ENCODE results near the gene TDRD10. TPM values are rescaled to one million over a fixed set of nuclear protein-coding genes. Genes with fewer than 3 reads are reported as not detected.
A peak's percentile ranks its signal among the peaks of the same experiment; 100 is the strongest.

Gene TDRD10
- total and polyA plus RNA-seq, 2 donors (not counting 1 experiment from before 2014, with no cell fraction given) = 0.06 TPM; not detected in 1

- H3K27ac ChIP-seq (ENCODE audit: low read length in 2 of 2) = no peak overlapping the region
- no peak overlapping the region for H3K4me2 ChIP-seq (replicated peaks; ENCODE audit: low read depth, low read length, poor library complexity, severe bottlenecking)
- H3K9ac ChIP-seq (ENCODE audit: low read length) = no peak overlapping the region
- no peaks in the 10 kb centered on the region for H4K20me1 ChIP-seq (ENCODE audit: control insufficient read depth, insufficient read depth, low read length, poor library complexity, severe bottlenecking)
- no peak overlapping the region for H3K4me3 ChIP-seq (ENCODE audit: control extremely low read depth in 1 of 5, extremely low read depth in 1 of 5, insufficient read depth in 1 of 5, low read depth in 2 of 5, low read length in 4 of 5)
- H3K9me3 ChIP-seq (ENCODE audit: control extremely low read depth in 1 of 3, control insufficient read depth in 2 of 3, insufficient read depth in 1 of 3, low read length in 2 of 3) = no peaks in the 10 kb centered on the region
- POLR2A ChIA-PET = no interaction called here
- H3K27me3 Mint-ChIP-seq = peaks cover 4% of the 10 kb centered on the region
- DNase-seq (peak; percentile 82), ATAC-seq (ENCODE audit: low read depth) (peak; percentile 89)
- no peaks in the 10 kb centered on the region for H3K27me3 ChIP-seq (replicated peaks in 1 of 4; ENCODE audit: control extremely low read depth in 1 of 4, control insufficient read depth in 3 of 4, insufficient read depth in 4 of 4, low read length in 3 of 4)
- H3K9me3 Mint-ChIP-seq (ENCODE audit: insufficient read depth) = no peaks in the 10 kb centered on the region
- intact Hi-C loops (cut with micrococcal nuclease) = loop anchor here (1.0 to 2.0 kb wide), 3 partner anchors 75 to 398 kb away; partner anchors contain the start of gene IL6R
- no peak overlapping the region for H3K27ac Mint-ChIP-seq
- H3K4me1 ChIP-seq (ENCODE audit: control insufficient read depth in 2 of 2, insufficient read depth in 2 of 2, low read length in 2 of 2) = no peaks in the 10 kb centered on the region
- H2AFZ ChIP-seq (ENCODE audit: insufficient read depth, low read depth, low read length, poor library complexity, severe bottlenecking) = no peak overlapping the region
- H3K4me3 Mint-ChIP-seq = no peak overlapping the region
- peak; percentile 99 for TF ChIP-seq CTCF (IDR thresholded peaks at IDR 0.05)
- TF ChIP-seq EZH2 (IDR thresholded peaks at IDR 0.05; ENCODE audit: borderline replicate concordance, insufficient read depth, low read depth, low read length, poor library complexity, severe bottlenecking) = no peak
- peaks cover 2% of the 10 kb centered on the region for H3K4me1 Mint-ChIP-seq
- CTCF ChIA-PET = interaction anchor here (0.6 to 7.1 kb wide), 35 partner anchors 8 to 605 kb away, joined by 3 to 188 read pairs (median 7); partner anchors contain the start of genes CHRNB2, PMVK and UBE2Q1
- H3K36me3 ChIP-seq (replicated peaks in 1 of 2; ENCODE audit: control extremely low read depth in 1 of 2, control insufficient read depth in 1 of 2, extremely low read depth in 1 of 2, insufficient read depth in 2 of 2, low read length in 1 of 2) = no peaks in the 10 kb centered on the region
- 64% methylated on average over 6 of the region's 9 CpGs for WGBS (ENCODE audit: insufficient coverage)
- no peaks in the 10 kb centered on the region for H3K79me2 ChIP-seq (ENCODE audit: control insufficient read depth, insufficient read depth, low read length)
Observed at GRCh38 chr1:154479764-154480421, 22.1 kb upstream of the TDRD10 start.

- ChIA-PET CTCF (interaction anchor here (0.6 to 7.1 kb wide), 25 partner anchors 10 to 604 kb away, joined by 3 to 188 read pairs (median 6); partner anchors contain the start of genes PMVK and UBE2Q1), POLR2A (no interaction called here)
- H3K27ac ChIP-seq (ENCODE audit: low read length in 2 of 2) = no peak overlapping the region
- no peak overlapping the region for H2AFZ ChIP-seq (ENCODE audit: insufficient read depth, low read depth, low read length, poor library complexity, severe bottlenecking)
- WGBS (ENCODE audit: insufficient coverage) = no CpG with 5 or more reads among the region's 1 CpG
- no peaks in the 10 kb centered on the region for H3K9me3 ChIP-seq (ENCODE audit: control extremely low read depth in 1 of 3, control insufficient read depth in 2 of 3, insufficient read depth in 1 of 3, low read length in 2 of 3)
- no peak overlapping the region for H3K4me2 ChIP-seq (replicated peaks; ENCODE audit: low read depth, low read length, poor library complexity, severe bottlenecking)
- DNase-seq (no peak), ATAC-seq (ENCODE audit: low read depth) (no peak)
- no peak overlapping the region for H3K9ac ChIP-seq (ENCODE audit: low read length)
- no peaks in the 10 kb centered on the region for H3K79me2 ChIP-seq (ENCODE audit: control insufficient read depth, insufficient read depth, low read length)
- intact Hi-C loops (cut with micrococcal nuclease) = no loop called here
- Mint-ChIP-seq H3K4me1 (peaks cover 2% of the 10 kb centered on the region), H3K27ac (no peak overlapping the region), H3K9me3 (ENCODE audit: insufficient read depth) (no peaks in the 10 kb centered on the region), H3K4me3 (no peak overlapping the region), H3K27me3 (peaks cover 4% of the 10 kb centered on the region)
- H3K4me3 ChIP-seq (ENCODE audit: control extremely low read depth in 1 of 5, extremely low read depth in 1 of 5, insufficient read depth in 1 of 5, low read depth in 2 of 5, low read length in 4 of 5) = no peak overlapping the region
- H4K20me1 ChIP-seq (ENCODE audit: control insufficient read depth, insufficient read depth, low read length, poor library complexity, severe bottlenecking) = no peaks in the 10 kb centered on the region
- H3K36me3 ChIP-seq (replicated peaks in 1 of 2; ENCODE audit: control extremely low read depth in 1 of 2, control insufficient read depth in 1 of 2, extremely low read depth in 1 of 2, insufficient read depth in 2 of 2, low read length in 1 of 2) = no peaks in the 10 kb centered on the region
- H3K4me1 ChIP-seq (ENCODE audit: control insufficient read depth in 2 of 2, insufficient read depth in 2 of 2, low read length in 2 of 2) = no peaks in the 10 kb centered on the region
- no peaks in the 10 kb centered on the region for H3K27me3 ChIP-seq (replicated peaks in 1 of 4; ENCODE audit: control extremely low read depth in 1 of 4, control insufficient read depth in 3 of 4, insufficient read depth in 4 of 4, low read length in 3 of 4)
- TF ChIP-seq EZH2 (IDR thresholded peaks at IDR 0.05; ENCODE audit: borderline replicate concordance, insufficient read depth, low read depth, low read length, poor library complexity, severe bottlenecking) (no peak), CTCF (IDR thresholded peaks at IDR 0.05) (no peak)
Observed at GRCh38 chr1:154481053-154481452, 21.0 kb upstream of the TDRD10 start.

All from B cell (primary cell).